K562 (cell line): ENCODE data around the gene NEDD9. TPM values are rescaled to one million over a fixed set of nuclear protein-coding genes. Genes with fewer than 3 reads are reported as not detected.

Experiments used
- ATAC-seq: fragments of 200-7000 bp; cut with Tn5 transposase; 3 replicates; pipeline ENCODE4 v1.9.1; 2020; ENCODE audit warnings: moderate library complexity
- BruUV-seq: library from RNA; stranded (reverse); fragments of 400-500 nt; replicated peaks from 2 replicates; lab custom pipeline; 2021; lab: Mats Ljungman, UMichigan
- CTCF ChIA-PET: fragments of 300-600 bp; formaldehyde crosslinking; extraction: SDS; loops from one replicate; lab custom pipeline; 2021; ENCODE audit warnings: low intra/inter-chr PET ratio; lab: Yijun Ruan, JAX
- POLR2A ChIA-PET: fragments of 300-600, 350-650 bp; sonication (Branson Sonifier 250); formaldehyde crosslinking; extraction: SDS; loops from one replicate; lab custom pipeline; 2021; ENCODE audit warnings: antibody characterized with exemption, inconsistent platforms; lab: Yijun Ruan, JAX
- DNase-seq, 4 experiments: peaks; one replicate each; pipeline versions ENCODE4 v3.0.0 to v3.0.0-alpha.2; 2011 to 2018; ENCODE audit warnings: low spot score in 3 of 4, mixed read lengths in 3 of 4; ENCODE audit errors: extremely low read depth in 1 of 4
- FAIRE-seq: peaks from 2 replicates; lab custom pipeline; 2011; peaks lifted over from hg19 to GRCh38; lab: Jason Lieb, UNC
- H2AFZ ChIP-seq: 2 replicates; pipeline ENCODE4 v1.6.0; 2011; ENCODE audit warnings: low read depth, low read length, control low read depth, inconsistent platforms
- H3K27ac ChIP-seq: fragments of 200-600 bp; 3 replicates; pipeline ENCODE4 v1.8.0; 2011; ENCODE audit warnings: low read depth, mild to moderate bottlenecking, control low read depth, inconsistent platforms, low read length, moderate library complexity, mixed read lengths; ENCODE audit errors: extremely low read depth
- H3K27me3 ChIP-seq, 2 experiments: fragments of 300-600 bp in 1 of 2; 2 replicates in 1 of 2; 3 replicates in 1 of 2; pipeline versions ENCODE4 v1.6.0 to v1.8.0; 2011; ENCODE audit warnings: inconsistent platforms in 2 of 2, low read length in 2 of 2, mild to moderate bottlenecking in 1 of 2, mixed read lengths in 1 of 2, moderate library complexity in 1 of 2; ENCODE audit not compliant: control insufficient read depth in 2 of 2, insufficient read depth in 2 of 2
- H3K36me3 ChIP-seq: fragments of 300-600 bp; 3 replicates; pipeline ENCODE4 v1.8.0; 2011; ENCODE audit warnings: mild to moderate bottlenecking, low read length, inconsistent platforms; ENCODE audit not compliant: control insufficient read depth, insufficient read depth
- H3K4me1 ChIP-seq, 2 experiments: fragments of 200-600 bp in 1 of 2; replicated peaks in 1 of 2; 2 replicates in 1 of 2; 3 replicates in 1 of 2; pipeline versions ENCODE4 v1.5.1 to v1.8.0; 2011; ENCODE audit warnings: inconsistent platforms in 2 of 2, low read length in 2 of 2, mild to moderate bottlenecking in 1 of 2, mixed read lengths in 1 of 2, moderate library complexity in 1 of 2; ENCODE audit not compliant: control insufficient read depth in 2 of 2, insufficient read depth in 2 of 2
- H3K4me2 ChIP-seq: 2 replicates; pipeline ENCODE4 v1.6.1; 2011; ENCODE audit warnings: low read length, control low read depth, inconsistent platforms, mixed read lengths; ENCODE audit not compliant: insufficient read depth
- H3K4me3 ChIP-seq: fragments of 200-600 bp; sonication (generic), shearing (Covaris generic); 2 replicates; pipeline ENCODE4 v1.5.1; 2016; ENCODE audit warnings: control low read depth, inconsistent platforms
- H3K79me2 ChIP-seq: fragments of 200-600 bp; 3 replicates; pipeline ENCODE4 v1.8.0; 2011; ENCODE audit warnings: low read length, inconsistent platforms; ENCODE audit not compliant: control insufficient read depth, insufficient read depth
- H3K9ac ChIP-seq, 2 experiments: 2 replicates each; pipeline versions ENCODE4 v1.6.0 to v1.6.1; 2011; ENCODE audit warnings: low read depth in 2 of 2, low read length in 2 of 2, control low read depth in 1 of 2, inconsistent platforms in 1 of 2, mild to moderate bottlenecking in 1 of 2, mixed read lengths in 1 of 2; ENCODE audit not compliant: insufficient read depth in 1 of 2
- H3K9me1 ChIP-seq: one replicate; pipeline ENCODE4 v1.6.0; 2011; ENCODE audit warnings: inconsistent platforms, mild to moderate bottlenecking, low read length, moderate library complexity; ENCODE audit not compliant: control insufficient read depth, insufficient read depth
- H3K9me3 ChIP-seq: replicated peaks from 2 replicates; pipeline ENCODE4 v1.5.1; 2011; ENCODE audit warnings: low read depth, low read length, inconsistent platforms; ENCODE audit not compliant: control insufficient read depth, insufficient read depth
- H4K20me1 ChIP-seq: replicated peaks from 2 replicates; pipeline ENCODE4 v1.6.1; 2011; ENCODE audit warnings: low read length, inconsistent platforms, mixed read lengths; ENCODE audit not compliant: control insufficient read depth, insufficient read depth
- CREB5 ChIP-seq: fragments of 250-450 bp; sonication (Bioruptor Pico); IDR thresholded peaks from 2 replicates; pipeline ENCODE4 v1.5.0; 2020; ENCODE audit warnings: mild to moderate bottlenecking
- HDAC3 ChIP-seq: fragments of 450-650 bp; IDR thresholded peaks from 2 replicates; pipeline ENCODE4 v1.6.1; 2018; ENCODE audit warnings: borderline replicate concordance, mild to moderate bottlenecking, moderate library complexity; ENCODE audit not compliant: partially characterized antibody
- HNRNPK ChIP-seq: fragments of 200-400 bp; formaldehyde crosslinking; IDR thresholded peaks from one replicate; pipeline ENCODE4 v1.6.1; 2018; ENCODE audit warnings: mild to moderate bottlenecking, low read depth, low read length; ENCODE audit not compliant: poor library complexity, severe bottlenecking
- ID3 ChIP-seq, 2 experiments: fragments of 250-450 bp in 1 of 2; fragments of 450-650 bp in 1 of 2; sonication (Bioruptor Pico) in 1 of 2; IDR thresholded peaks; 2 replicates each; pipeline versions ENCODE4 v1.6.1 to v1.8.0; 2016 to 2021; ENCODE audit warnings: mild to moderate bottlenecking in 2 of 2, moderate library complexity in 2 of 2, missing compliant biosample characterization in 1 of 2, missing genetic modification characterization in 1 of 2
- KDM1A ChIP-seq, 2 experiments: fragments of 450-650 bp; IDR thresholded peaks; 2 replicates each; pipeline ENCODE4 v1.6.1; 2016; ENCODE audit warnings: mild to moderate bottlenecking in 2 of 2
- MGA ChIP-seq: fragments of 450-650 bp; IDR thresholded peaks from 2 replicates; pipeline ENCODE4 v1.6.1; 2016; ENCODE audit warnings: mild to moderate bottlenecking, moderate library complexity
- RBBP5 ChIP-seq: fragments of 200-600 bp; sonication (generic); IDR thresholded peaks from 2 replicates; pipeline ENCODE4 v1.6.1; 2012; ENCODE audit warnings: borderline replicate concordance, mild to moderate bottlenecking, low read length, control low read depth, inconsistent platforms; ENCODE audit not compliant: insufficient read depth, poor library complexity, severe bottlenecking
- ZBED1 ChIP-seq: IDR thresholded peaks from 2 replicates; pipeline ENCODE4 v1.6.1; 2014
- WGBS: fragments of 100-300 bp; shearing (Covaris generic); methylation state at CpG from one replicate; pipeline ENCODE4 v1.1.6; 2016; ENCODE audit warnings: low coverage, mixed read lengths; ENCODE audit not compliant: insufficient coverage; ENCODE audit errors: missing lambda C conversion rate; 5-methylcytosine and 5-hydroxymethylcytosine counted together
- in situ Hi-C: fragments of 300-500 bp; cut with MboI; formaldehyde crosslinking; loops from 4 replicates; pipeline ENCODE4 v1.15.0; 2018; ENCODE audit warnings: inconsistent platforms, mixed read lengths
- intact Hi-C: fragments of 100-400 bp; cut with micrococcal nuclease; formaldehyde crosslinking; loops from 2 replicates; pipeline ENCODE4 v1.14.2; 2022
- polyA plus RNA-seq, 8 experiments: library from polyadenylated mRNA; depleted of rRNA in 4 of 8; stranded (reverse) in 5 of 8; unstranded in 3 of 8; fragments of >200 nt; fragmentation: Nextera tagmentation in 2 of 8; fragmentation: Illumina TruSeq in 1 of 8; extraction: Ambion mirVana in 2 of 8; extraction: Trizol in 1 of 8; gene quantifications; 2 replicates each; pipeline versions ENCODE4 v1.2.1 to v1.2.3, GENCODE V29; 2011 to 2014; ENCODE audit warnings: inconsistent platforms in 1 of 8, missing spikeins in 1 of 8
- total RNA-seq, 7 experiments: library from RNA; depleted of rRNA in 6 of 7; stranded (reverse); fragments of >200 nt in 6 of 7; fragmentation: Illumina TruSeq in 2 of 7; extraction: Trizol in 2 of 7; gene quantifications; 2 replicates each; pipeline versions ENCODE4 v1.2.1 to v1.2.3, GENCODE V29; 2011 to 2021; ENCODE audit warnings: low replicate concordance in 1 of 7

NEDD9 gene
- total and polyA plus RNA-seq, 9 of the 15 experiments (the other 6 are each of a cell fraction or from before 2014, with no cell fraction given), result 0.04 to 0.18 (median 0.15) TPM; not detected in 6

- no peak overlapping the region for H3K9ac ChIP-seq
- no peaks in the 10 kb centered on the region for H3K9me1 ChIP-seq
- no peak overlapping the region for H2AFZ ChIP-seq
- CTCF ChIA-PET, result no interaction called here
- no TSS peak for BruUV-seq
- H3K36me3 ChIP-seq, result no peaks in the 10 kb centered on the region
- no peak overlapping the region for H3K4me2 ChIP-seq
- H3K9me3 ChIP-seq, result no peaks in the 10 kb centered on the region
- FAIRE-seq (peak; percentile 6), DNase-seq (no peak), ATAC-seq (no peak)
- in situ Hi-C loops (no loop called here), intact Hi-C loops (no loop called here)
- no peaks in the 10 kb centered on the region for H3K79me2 ChIP-seq
- no peaks in the 10 kb centered on the region for H4K20me1 ChIP-seq
- H3K27me3 ChIP-seq, result peaks cover 12 to 23% of the 10 kb centered on the region in 2 experiments
- H3K27ac ChIP-seq, result no peak overlapping the region
- no peak overlapping the region for H3K4me3 ChIP-seq
- no peaks in the 10 kb centered on the region for H3K4me1 ChIP-seq
- POLR2A ChIA-PET, result no interaction called here
- 0% methylated on average over 1 of the region's 1 CpG for WGBS
- no peak for TF ChIP-seq CREB5 (CRISPR knock-in tag)
- TF ChIP-seq ID3 (CRISPR knock-in tag; IDR thresholded peaks at IDR 0.05), result no peak
- no peak for TF ChIP-seq ID3 (tag; IDR thresholded peaks at IDR 0.05)
- no peak for TF ChIP-seq HNRNPK
- no peak for TF ChIP-seq KDM1A (IDR thresholded peaks at IDR 0.05)
- no peak for TF ChIP-seq MGA
- no peak for TF ChIP-seq HDAC3
- no peak for TF ChIP-seq RBBP5
- TF ChIP-seq ZBED1, result no peak
Observed at GRCh38 chr6:11160199-11160598, 72.3 kb downstream of the NEDD9 start.
